ENCODE measurements around the gene PIP5K1A.
"Not testable (repeated sequence)": the region's sequence is repeated elsewhere in the genome, so short reads cannot be mapped to it uniquely, and the experiment has no call there.

PIP5K1A gene, protein sequence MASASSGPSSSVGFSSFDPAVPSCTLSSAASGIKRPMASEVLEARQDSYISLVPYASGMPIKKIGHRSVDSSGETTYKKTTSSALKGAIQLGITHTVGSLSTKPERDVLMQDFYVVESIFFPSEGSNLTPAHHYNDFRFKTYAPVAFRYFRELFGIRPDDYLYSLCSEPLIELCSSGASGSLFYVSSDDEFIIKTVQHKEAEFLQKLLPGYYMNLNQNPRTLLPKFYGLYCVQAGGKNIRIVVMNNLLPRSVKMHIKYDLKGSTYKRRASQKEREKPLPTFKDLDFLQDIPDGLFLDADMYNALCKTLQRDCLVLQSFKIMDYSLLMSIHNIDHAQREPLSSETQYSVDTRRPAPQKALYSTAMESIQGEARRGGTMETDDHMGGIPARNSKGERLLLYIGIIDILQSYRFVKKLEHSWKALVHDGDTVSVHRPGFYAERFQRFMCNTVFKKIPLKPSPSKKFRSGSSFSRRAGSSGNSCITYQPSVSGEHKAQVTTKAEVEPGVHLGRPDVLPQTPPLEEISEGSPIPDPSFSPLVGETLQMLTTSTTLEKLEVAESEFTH

GRCh38 chr1:151198254-151199127, at the start of gene PIP5K1A:
TSS of gene PIP5K1A (plus strand) at chr1:151198552. CDS start at chr1:151198997, 445 bp downstream.
- peak; percentile 97 for DNase-seq (ENCODE audit: low spot score)

DNA sequence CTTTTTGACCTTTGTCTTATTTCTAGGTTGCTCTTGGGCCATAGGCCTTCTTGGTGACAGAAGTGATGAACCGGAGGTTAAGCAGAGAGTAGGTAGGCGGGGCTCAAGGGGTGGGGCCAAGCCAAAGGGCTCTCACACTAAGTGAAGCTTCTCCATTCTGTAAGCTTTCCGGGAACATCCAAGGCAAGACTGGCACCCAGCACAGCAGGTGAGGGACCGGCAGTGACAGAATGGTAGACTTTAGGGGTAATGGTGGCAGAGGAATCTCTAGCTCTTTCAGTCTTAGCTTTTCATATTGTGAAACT, 41.9 kb upstream of the PIP5K1A start, which contains the start of gene TNFAIP8L2:
Gene TNFAIP8L2, plus strand, starts transcription at position 135 of the 305 bp plus-strand sequence. CDS start 2,049 bp downstream, outside the sequence.
- DNase-seq (ENCODE audit: low spot score), result no peak

GRCh38 chr1:151157067-151157531, 41.3 kb upstream of the PIP5K1A start:
- DNase-seq (ENCODE audit: low spot score), result no peak

DNA sequence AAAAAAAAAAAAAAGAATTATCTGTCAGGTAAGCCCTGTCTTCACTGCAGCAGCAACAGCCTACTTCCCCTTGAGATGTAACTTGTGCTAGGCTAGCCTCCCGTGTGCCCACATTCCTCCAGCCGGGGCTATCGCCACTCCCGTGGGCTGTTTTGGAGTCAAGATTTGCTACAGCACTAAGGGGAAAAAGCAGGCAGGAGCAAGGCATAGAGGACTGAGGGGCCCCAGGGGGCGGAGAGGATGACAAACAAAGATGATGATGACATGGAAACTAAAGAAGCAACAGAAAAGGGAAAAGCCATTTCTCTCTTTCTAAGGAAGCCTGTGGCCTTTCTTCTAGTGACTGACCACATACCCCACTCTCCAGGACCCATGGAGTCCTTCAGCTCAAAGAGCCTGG, 40.0 kb upstream of the PIP5K1A start:
- DNase-seq (ENCODE audit: low spot score), result no peak

DNA sequence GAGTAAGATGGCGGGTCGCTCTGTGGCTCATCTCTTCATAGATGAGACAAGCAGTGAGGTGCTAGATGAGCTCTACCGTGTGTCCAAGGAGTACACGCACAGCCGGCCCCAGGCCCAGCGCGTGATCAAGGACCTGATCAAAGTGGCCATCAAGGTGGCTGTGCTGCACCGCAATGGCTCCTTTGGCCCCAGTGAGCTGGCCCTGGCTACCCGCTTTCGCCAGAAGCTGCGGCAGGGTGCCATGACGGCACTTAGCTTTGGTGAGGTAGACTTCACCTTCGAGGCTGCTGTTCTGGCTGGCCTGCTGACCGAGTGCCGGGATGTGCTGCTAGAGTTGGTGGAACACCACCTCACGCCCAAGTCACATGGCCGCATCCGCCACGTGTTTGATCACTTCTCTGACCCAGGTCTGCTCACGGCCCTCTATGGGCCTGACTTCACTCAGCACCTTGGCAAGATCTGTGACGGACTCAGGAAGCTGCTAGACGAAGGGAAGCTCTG, 39.6 kb upstream of the PIP5K1A start:
- no peak for DNase-seq (ENCODE audit: low spot score)

DNA sequence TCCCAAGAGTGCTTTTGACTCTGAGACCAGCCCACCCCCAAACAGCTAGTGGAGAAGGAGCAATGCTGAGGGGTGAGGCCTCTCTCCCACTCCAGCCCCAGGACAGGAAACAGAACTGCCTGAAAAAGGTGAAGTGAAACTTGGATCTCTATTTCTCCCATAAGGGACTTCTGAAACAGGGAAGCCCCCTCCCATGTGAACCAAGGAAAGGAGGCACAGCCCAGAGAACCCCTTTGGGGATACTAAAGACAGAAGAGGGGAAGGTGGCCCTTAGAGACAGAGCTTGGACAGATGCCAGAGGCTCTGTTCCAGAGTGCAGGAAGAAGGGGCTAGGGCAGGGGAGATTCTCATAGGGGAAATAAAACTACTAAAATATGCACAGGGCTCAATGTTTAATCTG, 39.0 kb upstream of the PIP5K1A start:
- DNase-seq (ENCODE audit: low spot score), result no peak

- no peak for DNase-seq (ENCODE audit: low spot score)
Measured at GRCh38 chr1:151164732-151165280, 33.5 kb upstream of the PIP5K1A start.

DNA sequence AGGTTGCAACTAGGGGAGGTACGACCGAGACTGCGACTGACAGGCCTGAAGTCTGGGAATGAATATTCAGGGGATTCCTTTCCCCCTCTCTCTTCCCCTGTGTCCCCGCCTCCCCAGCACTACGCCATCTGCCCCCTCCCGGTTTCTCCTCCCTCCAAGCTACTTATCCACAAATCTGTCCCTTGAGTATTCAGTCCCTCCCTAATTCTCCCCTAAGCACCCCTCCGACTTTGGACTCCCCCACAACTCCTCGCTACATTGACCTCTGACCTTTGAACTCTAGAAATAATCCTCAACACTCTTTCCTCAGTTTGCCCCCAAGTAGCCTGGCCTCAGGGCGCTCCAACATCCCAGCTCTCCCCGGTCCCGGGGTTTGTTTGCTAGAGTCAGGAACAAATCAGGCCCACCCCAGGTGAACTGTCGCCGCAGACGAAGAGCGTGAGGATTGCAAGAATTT, 33.0 kb upstream of the PIP5K1A start:
- no peak for DNase-seq (ENCODE audit: low spot score)

- DNase-seq (ENCODE audit: low spot score), result peak; percentile 97
Measured at GRCh38 chr1:151165738-151166504, 32.4 kb upstream of the PIP5K1A start, which contains the start of the genes LYSMD1 and SCNM1. TSS of gene LYSMD1 (minus strand) at chr1:151165902. CDS start at chr1:151165258, 644 bp downstream. TSS of gene SCNM1 (plus strand) at chr1:151166144. CDS start at chr1:151166153, 9 bp downstream.

GRCh38 chr1:151166505-151166956, 31.8 kb upstream of the PIP5K1A start:
- peak; percentile 35 for DNase-seq (ENCODE audit: low spot score)

GRCh38 chr1:151167116-151167515, 31.2 kb upstream of the PIP5K1A start:
- DNase-seq (ENCODE audit: low spot score), result no peak

DNA sequence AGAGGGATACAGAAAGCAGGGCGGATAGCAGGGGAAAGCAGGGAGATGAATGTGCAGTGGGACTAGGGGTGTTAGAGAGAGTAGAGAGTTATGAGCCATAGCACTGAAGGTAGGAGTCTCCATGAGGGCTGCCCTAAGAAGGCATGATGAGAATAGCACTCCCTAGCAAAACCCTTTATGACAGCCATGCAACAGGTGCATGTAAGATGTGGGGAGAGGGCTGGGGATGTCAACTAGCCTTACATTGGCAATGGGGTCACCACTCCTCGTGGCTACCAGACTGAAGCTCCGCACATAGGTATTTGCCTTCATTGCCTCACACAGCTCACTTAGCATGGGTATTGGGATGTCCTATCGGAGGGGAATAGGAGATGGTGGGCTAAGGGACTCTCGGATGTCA, 27.2 kb upstream of the PIP5K1A start:
- DNase-seq (ENCODE audit: low spot score), result no peak

- no peak for DNase-seq (ENCODE audit: low spot score)
Measured at GRCh38 chr1:151175041-151175741, 23.2 kb upstream of the PIP5K1A start.

DNA sequence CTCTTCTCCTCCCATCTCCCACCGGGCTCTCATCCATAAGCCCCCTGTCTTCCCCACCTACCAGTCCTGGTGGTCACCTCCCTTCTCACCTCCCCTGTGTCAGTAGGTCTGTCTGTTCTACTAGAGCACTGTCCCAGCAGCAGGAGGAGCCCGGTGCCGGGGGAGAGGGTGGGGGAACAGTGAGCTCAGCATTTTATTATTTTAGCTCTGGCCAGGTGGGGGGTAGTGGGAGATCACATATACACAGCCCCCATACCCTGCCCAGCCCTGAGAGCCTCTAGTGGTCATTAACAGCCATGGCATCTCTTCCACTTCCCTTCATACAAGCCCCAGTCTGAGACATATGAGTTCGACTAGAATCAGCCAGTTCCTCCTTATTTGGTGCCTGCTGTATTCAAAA, 22.5 kb upstream of the PIP5K1A start, which contains the start of gene TMOD4:
Gene TMOD4, minus strand, starts transcription at position 119 of the 400 bp plus-strand sequence. CDS start 1,106 bp downstream, outside the sequence.
- no peak for DNase-seq (ENCODE audit: low spot score)

DNA sequence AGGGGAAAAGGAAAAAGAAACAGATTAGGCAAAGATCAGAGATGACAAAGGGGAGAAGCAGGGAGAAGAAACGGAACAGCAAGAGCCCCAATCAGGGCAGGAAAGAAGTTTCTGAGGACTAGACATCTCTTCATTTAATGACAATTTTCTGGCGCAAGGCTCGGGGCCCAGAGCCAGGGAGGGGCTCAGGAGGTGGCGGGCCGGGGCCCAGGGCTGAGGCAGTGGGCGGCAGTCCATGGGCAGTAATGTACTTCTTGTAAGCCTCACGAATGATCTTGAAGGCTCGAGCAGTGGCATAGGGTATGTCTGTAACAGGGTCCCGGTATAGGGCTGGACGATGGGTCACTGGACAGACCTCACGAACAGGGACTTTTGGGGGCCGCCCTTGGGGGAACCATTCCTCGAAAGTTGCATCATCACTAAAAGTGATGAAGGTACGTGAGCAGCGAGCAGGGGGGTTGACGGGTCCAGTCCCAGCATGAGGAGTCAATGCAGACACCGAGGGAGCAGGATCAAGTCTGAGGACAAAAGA, 21.8 kb upstream of the PIP5K1A start:
- no peak for DNase-seq (ENCODE audit: low spot score)

DNA sequence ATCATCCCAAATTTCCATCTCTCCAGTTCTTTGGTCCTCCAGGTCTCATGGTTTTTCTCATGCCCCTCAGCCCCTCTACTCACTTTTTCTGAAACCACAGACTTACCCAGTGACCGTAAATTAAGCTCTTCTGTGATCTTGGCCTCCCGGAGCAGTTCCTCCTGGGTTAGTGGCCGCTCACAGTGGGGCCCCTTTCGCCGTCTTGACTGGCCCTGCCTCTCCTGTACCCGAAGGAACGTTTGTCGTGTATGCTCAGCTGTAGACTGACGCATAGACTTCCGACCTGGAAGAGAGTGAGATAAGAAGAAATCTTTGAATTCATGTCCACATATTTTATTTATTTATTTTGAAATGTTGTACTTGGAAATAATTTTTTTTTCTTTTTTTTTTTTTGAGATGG, 14.1 kb upstream of the PIP5K1A start:
- no peak for DNase-seq (ENCODE audit: low spot score)

- no peak for DNase-seq (ENCODE audit: low spot score)
Measured at GRCh38 chr1:151187205-151187604, 11.1 kb upstream of the PIP5K1A start.

GRCh38 chr1:151188667-151189066, 9.7 kb upstream of the PIP5K1A start:
- DNase-seq (ENCODE audit: low spot score), result not testable (repeated sequence)

GRCh38 chr1:151189637-151190445, 8.5 kb upstream of the PIP5K1A start, which contains the start of gene VPS72:
TSS of gene VPS72 (minus strand) at chr1:151190197. CDS start at chr1:151190121, 76 bp downstream.
- peak; percentile 89 for DNase-seq (ENCODE audit: low spot score)
